GM12892 (cell line): Measurements from ENCODE around the gene LHX1.

Experiments
- DNase-seq: peaks from one replicate; pipeline ENCODE4 v3.0.0; 2011; ENCODE audit not compliant: insufficient read length
- FAIRE-seq: peaks from 2 replicates; lab custom pipeline; 2011; peaks lifted over from hg19 to GRCh38; lab: Jason Lieb, UNC
- POLR2A ChIP-seq: IDR thresholded peaks from 2 replicates; pipeline ENCODE4 v1.6.1; 2011; ENCODE audit warnings: low read depth, low read length, control low read depth
- POLR2AphosphoS5 ChIP-seq: IDR thresholded peaks from 2 replicates; pipeline ENCODE4 v1.6.1; 2011; ENCODE audit warnings: low read depth, low read length, control low read depth
- TAF1 ChIP-seq: IDR thresholded peaks from 2 replicates; pipeline ENCODE4 v1.6.1; 2011; ENCODE audit warnings: low read depth, mild to moderate bottlenecking, control low read depth, low read length, borderline replicate concordance

Gene LHX1

DNA sequence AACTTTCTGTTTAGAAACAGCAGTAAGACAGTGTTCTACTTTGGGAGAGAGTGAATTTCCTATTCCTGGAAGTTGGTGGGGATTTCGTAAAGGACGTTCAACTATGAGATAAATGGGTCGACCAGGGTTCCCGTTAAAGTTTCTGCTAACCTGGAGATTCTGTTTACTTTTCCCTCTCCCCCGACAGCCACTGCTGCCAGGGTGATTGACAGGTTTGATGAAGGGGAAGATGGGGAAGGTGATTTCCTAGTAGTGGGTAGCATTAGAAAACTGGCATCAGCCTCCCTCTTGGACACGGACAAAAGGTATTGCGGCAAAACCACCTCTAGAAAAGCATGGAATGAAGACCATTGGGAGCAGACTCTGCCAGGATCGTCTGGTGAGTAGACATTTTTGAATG, 12.8 kb downstream of the LHX1 start:
- TF ChIP-seq TAF1 (no peak), POLR2AphosphoS5 (no peak), POLR2A (no peak)
- no peak for FAIRE-seq

DNA sequence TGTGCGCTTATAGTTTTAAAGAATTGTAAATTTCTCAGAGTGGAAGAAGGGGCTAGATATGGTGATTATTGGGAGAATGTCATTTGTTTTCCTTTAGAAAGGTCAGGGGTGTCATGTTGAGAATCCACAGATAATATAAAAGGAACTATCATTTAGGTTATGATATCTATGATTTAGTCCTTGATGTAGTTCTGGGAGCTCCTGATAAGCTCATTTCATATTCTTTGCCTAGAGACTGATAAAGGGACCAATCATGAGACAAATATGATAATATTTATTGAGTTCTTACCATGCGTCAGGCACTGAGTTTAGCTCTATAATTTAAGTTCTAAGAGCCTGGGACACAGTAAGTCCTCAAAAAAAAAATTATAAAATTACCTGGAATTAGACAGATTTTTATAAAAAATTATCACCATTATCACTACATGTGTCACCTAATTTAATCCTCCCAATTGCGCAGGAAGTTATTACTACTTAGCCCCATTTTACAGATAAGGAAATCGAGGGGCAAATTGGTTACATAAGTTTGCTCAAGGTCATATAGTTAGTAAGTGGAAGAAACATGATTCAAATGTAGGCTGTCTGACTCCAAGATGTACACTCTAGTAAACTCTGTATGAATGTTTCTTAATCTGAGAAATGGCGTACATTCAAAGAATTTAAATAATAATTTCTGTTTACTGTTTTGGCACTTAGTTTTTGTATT, 14.0 kb downstream of the LHX1 start:
- no peak for TF ChIP-seq TAF1
- no peak for TF ChIP-seq POLR2A
- no peak for TF ChIP-seq POLR2AphosphoS5
- DNase-seq (no peak), FAIRE-seq (no peak)

More for the DNA sequence above, 12.8 kb downstream of the LHX1 start:
- DNase-seq = no peak

DNA sequence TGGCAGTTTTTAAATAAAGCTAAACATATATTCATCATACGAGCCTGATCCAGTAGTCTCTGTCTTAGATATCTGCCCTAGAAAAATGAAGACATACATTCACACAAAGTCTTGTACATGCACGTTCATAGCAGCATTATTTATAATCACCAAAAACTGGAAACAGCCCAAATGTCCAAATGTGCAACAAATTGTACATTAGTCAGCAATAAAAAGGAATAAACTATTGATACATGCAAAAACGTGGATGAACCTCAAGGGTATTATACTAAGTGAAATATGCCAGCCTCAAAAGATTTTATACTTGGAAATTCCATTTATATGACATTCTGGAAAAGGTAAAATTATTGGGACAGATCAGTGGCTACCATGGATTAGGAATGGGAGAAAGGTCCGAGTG, 34.2 kb downstream of the LHX1 start:
- FAIRE-seq = no peak

DNA sequence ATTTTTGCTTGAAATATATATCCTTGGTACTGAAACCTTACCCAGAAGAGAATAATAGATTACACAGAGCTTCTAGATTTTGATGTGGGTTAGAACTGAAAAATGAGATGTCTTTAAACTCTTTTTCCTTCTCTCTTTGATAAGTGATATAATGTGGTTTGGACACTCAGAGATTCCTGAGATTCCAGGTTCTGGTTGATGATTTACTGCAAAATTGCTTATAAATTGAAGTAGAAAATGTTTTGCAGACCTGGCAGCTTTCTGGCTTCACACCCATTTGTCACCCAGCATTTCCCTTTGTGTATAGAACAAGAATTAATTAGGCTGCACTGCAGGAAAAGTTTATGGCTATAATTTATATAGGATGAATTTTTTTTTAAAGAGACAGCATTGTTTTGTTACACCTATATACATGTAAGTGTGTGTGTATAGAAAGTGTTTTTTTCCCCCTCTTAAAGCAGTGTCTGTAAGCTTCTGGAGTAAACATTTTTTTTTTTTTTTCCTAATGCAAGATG, 35.0 kb downstream of the LHX1 start:
- FAIRE-seq (no peak), DNase-seq (no peak)
- no peak for TF ChIP-seq POLR2AphosphoS5
- TF ChIP-seq TAF1 = no peak
- no peak for TF ChIP-seq POLR2A

More for the DNA sequence above, 34.2 kb downstream of the LHX1 start:
- no peak for DNase-seq
- TF ChIP-seq POLR2A (no peak), POLR2AphosphoS5 (no peak), TAF1 (no peak)

DNA sequence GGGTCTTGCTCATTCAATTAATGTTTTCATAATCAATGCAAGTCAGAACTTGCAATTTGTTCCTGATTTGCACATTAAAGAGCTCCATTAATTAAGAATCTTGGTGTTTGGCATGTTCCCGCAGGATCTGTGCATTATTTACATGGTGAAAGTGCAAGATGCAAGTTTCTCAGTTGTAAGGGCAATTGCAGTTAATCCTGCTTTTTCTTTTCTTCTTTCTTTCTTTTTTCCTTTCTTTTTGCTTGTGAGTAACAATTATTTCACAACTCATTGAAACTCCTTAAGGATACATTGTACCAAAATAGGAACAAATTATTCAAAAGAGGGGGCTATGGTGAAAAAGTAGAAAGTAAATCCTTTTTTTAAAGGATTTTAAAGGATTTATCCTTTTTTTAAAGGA, 35.6 kb downstream of the LHX1 start:
- TF ChIP-seq POLR2A (no peak), TAF1 (no peak), POLR2AphosphoS5 (no peak)
- FAIRE-seq (no peak), DNase-seq (no peak)

DNA sequence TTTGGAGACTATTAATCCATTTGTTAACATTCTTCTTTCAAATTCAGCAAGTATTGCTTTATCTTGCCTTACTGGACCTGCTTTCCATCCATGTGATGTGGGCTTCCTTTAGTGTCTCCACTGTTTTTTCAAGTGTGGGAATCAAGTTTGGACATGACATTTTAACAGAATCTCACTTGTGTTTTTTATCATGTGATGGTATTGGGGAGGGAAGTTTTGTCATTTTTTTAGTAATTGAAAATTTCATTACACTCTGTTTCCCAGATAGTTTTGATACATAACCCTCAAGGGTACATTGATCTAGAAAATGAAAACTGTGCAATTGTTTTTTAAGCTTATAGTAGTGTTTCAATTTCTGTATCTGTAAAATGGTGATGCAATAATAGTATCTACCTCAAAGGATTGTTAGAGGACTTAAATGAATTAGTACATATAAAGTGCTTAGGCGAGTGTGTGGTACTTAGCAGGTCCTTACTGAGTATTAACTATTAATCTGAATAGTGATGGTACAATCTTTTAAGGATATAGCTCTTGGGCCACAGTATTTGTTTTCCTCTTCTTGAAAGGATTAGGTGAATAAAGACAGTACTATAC, 38.7 kb downstream of the LHX1 start:
- TF ChIP-seq POLR2A (no peak), POLR2AphosphoS5 (no peak), TAF1 (no peak)
- FAIRE-seq = no peak

DNA sequence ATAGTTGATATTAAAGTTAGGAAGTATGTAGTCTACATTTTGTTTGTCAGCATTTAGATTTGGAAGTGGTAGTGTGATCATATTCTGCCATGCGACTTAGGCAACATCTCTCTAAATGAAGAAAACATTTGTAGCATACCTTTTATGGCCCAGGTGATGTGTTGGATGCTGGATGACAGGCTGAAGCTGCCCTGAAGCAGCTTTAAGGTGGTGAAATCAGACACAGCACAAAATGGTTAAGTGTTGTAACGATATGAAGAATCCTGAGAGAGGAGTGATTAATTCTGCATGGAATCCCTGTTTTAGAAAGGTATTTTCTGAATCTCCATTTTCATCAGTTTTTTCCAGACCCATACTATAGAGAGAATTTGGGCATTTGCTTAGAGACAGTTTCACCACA, 39.8 kb downstream of the LHX1 start:
- FAIRE-seq (no peak), DNase-seq (no peak)
- TF ChIP-seq TAF1 (no peak), POLR2A (no peak)

More for the DNA sequence above, 38.7 kb downstream of the LHX1 start:
- DNase-seq = no peak

DNA sequence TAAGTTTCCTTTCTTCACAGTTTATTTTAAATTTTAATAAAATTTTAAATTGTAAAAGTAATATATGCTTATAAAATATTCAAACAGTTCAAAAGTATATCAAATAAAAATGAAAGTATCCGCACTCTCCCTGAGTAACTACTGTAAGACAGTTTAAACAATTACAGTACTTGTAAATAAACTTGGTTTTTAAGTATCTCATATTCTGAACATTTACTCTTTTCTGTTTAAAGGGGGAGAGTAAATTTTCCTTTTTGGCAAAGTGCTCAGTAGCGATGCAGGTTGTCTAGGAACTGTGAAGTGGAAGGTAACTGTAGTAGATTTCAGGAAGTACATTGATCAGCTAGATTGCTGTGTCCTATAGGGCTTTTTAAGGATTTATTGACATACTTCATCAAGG, 40.3 kb downstream of the LHX1 start:
- FAIRE-seq = no peak
- TF ChIP-seq POLR2A = no peak
- no peak for TF ChIP-seq TAF1
- TF ChIP-seq POLR2AphosphoS5 = no peak
- no peak for DNase-seq

DNA sequence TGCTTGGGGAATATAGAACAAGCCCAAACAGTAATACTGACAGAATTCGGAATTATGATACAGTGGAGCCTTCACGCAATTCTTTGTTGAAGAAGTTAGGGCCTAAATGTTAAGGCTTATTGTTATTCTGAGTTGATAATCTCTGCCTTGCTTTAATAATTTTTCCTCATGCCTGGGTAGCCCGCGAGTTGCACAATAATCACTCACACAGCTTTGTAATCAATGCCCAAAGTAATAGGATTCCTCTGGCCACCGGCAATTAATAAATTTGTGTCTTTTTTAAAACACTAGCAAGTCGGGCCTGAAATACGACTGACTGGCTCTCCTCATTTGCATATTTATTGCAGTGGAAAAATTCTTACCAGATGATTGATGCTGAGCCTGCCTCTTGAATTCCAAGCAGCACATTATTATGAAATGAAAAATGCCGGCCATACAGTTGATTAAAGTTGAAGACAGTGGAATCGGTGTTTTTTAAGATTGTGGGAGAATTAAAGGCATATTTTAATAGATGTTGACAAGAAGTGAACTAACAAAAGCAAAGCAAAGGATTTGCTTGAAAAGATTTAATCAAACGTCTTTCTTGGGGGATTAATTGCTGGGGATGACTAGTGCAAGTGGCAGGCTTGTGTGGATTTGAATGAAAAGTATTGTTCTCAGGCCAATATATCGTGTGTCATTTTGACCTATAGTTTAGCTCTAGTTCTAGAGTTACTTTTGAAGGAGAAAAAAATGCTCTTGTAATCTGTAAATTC, 41.7 kb downstream of the LHX1 start:
- FAIRE-seq (no peak), DNase-seq (no peak)
- TF ChIP-seq TAF1 (no peak), POLR2AphosphoS5 (no peak), POLR2A (no peak)

DNA sequence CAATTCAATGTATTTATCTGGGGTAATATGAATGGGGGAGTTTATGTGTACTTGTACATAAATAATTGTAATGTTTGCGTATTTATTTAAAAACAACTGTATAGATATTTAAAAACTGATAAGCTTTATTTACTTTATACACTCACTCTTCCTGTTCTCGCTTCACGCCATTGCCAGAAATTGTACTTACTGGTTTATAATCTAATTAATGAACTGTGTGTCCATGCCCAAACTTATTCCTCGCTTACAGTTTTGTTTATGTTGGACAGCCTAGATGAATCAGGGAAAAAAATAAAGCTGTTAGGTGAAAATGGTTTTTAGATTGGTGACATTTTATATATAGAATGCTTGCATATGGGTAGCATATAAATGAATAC, 42.3 kb downstream of the LHX1 start:
- no peak for FAIRE-seq
- no peak for TF ChIP-seq TAF1
- TF ChIP-seq POLR2A = no peak
- no peak for TF ChIP-seq POLR2AphosphoS5
- no peak for DNase-seq

DNA sequence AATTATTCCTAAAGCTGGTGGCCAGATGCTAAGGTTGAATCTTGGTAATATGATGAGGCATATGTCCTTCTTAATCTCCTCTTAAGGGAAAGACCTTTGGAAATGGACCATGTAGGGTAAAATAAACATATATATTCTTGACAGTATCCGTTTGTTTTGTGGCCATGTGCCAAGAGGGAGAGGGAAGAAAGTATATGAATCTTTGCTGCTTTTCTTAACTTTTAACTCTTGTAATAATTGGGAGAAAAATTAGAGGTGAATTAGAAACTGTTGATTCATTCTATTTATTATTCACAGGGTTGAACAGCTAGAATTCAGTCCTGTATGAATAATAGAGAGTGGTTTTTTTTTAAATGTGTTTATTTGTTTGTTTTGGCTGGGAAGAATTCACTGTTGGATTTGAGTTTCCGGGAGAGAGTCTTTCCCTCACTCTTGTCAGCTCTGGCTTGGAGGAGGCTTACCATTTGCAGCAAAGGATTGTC, 43.0 kb downstream of the LHX1 start:
- TF ChIP-seq POLR2A (no peak), POLR2AphosphoS5 (no peak), TAF1 (no peak)
- no peak for DNase-seq
- FAIRE-seq = no peak
